Measurements from ENCODE around the gene GSTA4.
"Not testable (repeated sequence)": the region's sequence is repeated elsewhere in the genome, so short reads cannot be mapped to it uniquely, and the experiment has no call there.

GSTA4 gene

GRCh38 chr6:52969359-52969758, 25.7 kb downstream of the GSTA4 start:
- H3K4me3 ChIP-seq (ENCODE audit: low read length), result no peak overlapping the region
- H3K4me1 ChIP-seq (ENCODE audit: control insufficient read depth, insufficient read depth, low read length), result no peaks in the 10 kb centered on the region
- no peaks in the 10 kb centered on the region for H3K9me3 ChIP-seq (ENCODE audit: control insufficient read depth, low read length)
- no peaks in the 10 kb centered on the region for H3K27me3 ChIP-seq (replicated peaks; ENCODE audit: control insufficient read depth, insufficient read depth, low read length)
- no peak for DNase-seq (ENCODE audit: low read depth)
- H3K36me3 ChIP-seq (ENCODE audit: control insufficient read depth, insufficient read depth, low read length, severe bottlenecking), result no peaks in the 10 kb centered on the region
- no peak overlapping the region for H3K9ac ChIP-seq (ENCODE audit: low read length)

GRCh38 chr6:52966101-52966500, 29.0 kb downstream of the GSTA4 start:
- Histone ChIP-seq H3K27me3 (replicated peaks; ENCODE audit: control insufficient read depth, insufficient read depth, low read length) (no peaks in the 10 kb centered on the region), H3K4me1 (ENCODE audit: control insufficient read depth, insufficient read depth, low read length) (no peaks in the 10 kb centered on the region), H3K9me3 (ENCODE audit: control insufficient read depth, low read length) (no peaks in the 10 kb centered on the region), H3K9ac (ENCODE audit: low read length) (no peak overlapping the region), H3K4me3 (ENCODE audit: low read length) (no peak overlapping the region), H3K36me3 (ENCODE audit: control insufficient read depth, insufficient read depth, low read length, severe bottlenecking) (no peaks in the 10 kb centered on the region)
- no peak for DNase-seq (ENCODE audit: low read depth)

GRCh38 chr6:52965380-52965779, 29.7 kb downstream of the GSTA4 start:
- no peak overlapping the region for H3K4me3 ChIP-seq (ENCODE audit: low read length)
- H3K36me3 ChIP-seq (ENCODE audit: control insufficient read depth, insufficient read depth, low read length, severe bottlenecking), result no peaks in the 10 kb centered on the region
- no peaks in the 10 kb centered on the region for H3K4me1 ChIP-seq (ENCODE audit: control insufficient read depth, insufficient read depth, low read length)
- DNase-seq (ENCODE audit: low read depth), result no peak
- no peaks in the 10 kb centered on the region for H3K9me3 ChIP-seq (ENCODE audit: control insufficient read depth, low read length)
- H3K9ac ChIP-seq (ENCODE audit: low read length), result no peak overlapping the region
- H3K27me3 ChIP-seq (replicated peaks; ENCODE audit: control insufficient read depth, insufficient read depth, low read length), result no peaks in the 10 kb centered on the region

- H3K36me3 ChIP-seq (ENCODE audit: control insufficient read depth, insufficient read depth, low read length, severe bottlenecking), result no peaks in the 10 kb centered on the region
- H3K9me3 ChIP-seq (ENCODE audit: control insufficient read depth, low read length), result no peaks in the 10 kb centered on the region
- no peak for DNase-seq (ENCODE audit: low read depth)
- no peak overlapping the region for H3K4me3 ChIP-seq (ENCODE audit: low read length)
- no peak overlapping the region for H3K9ac ChIP-seq (ENCODE audit: low read length)
- H3K27me3 ChIP-seq (replicated peaks; ENCODE audit: control insufficient read depth, insufficient read depth, low read length), result no peaks in the 10 kb centered on the region
- H3K4me1 ChIP-seq (ENCODE audit: control insufficient read depth, insufficient read depth, low read length), result no peaks in the 10 kb centered on the region
These were observed 30.8 kb downstream of the GSTA4 start for GRCh38 chr6:52964318-52964717.

- Histone ChIP-seq H3K9me3 (ENCODE audit: control insufficient read depth, low read length) (no peaks in the 10 kb centered on the region), H3K9ac (ENCODE audit: low read length) (no peak overlapping the region), H3K36me3 (ENCODE audit: control insufficient read depth, insufficient read depth, low read length, severe bottlenecking) (no peaks in the 10 kb centered on the region), H3K4me1 (ENCODE audit: control insufficient read depth, insufficient read depth, low read length) (no peaks in the 10 kb centered on the region), H3K27me3 (replicated peaks; ENCODE audit: control insufficient read depth, insufficient read depth, low read length) (no peaks in the 10 kb centered on the region), H3K4me3 (ENCODE audit: low read length) (no peak overlapping the region)
- DNase-seq (ENCODE audit: low read depth), result no peak
These were observed 32.4 kb downstream of the GSTA4 start for GRCh38 chr6:52962701-52963100.

- not testable (repeated sequence) for H3K9ac ChIP-seq (ENCODE audit: low read length); H3K27me3 ChIP-seq (replicated peaks; ENCODE audit: control insufficient read depth, insufficient read depth, low read length); H3K36me3 ChIP-seq (ENCODE audit: control insufficient read depth, insufficient read depth, low read length, severe bottlenecking); H3K4me1 ChIP-seq (ENCODE audit: control insufficient read depth, insufficient read depth, low read length); H3K4me3 ChIP-seq (ENCODE audit: low read length); DNase-seq (ENCODE audit: low read depth); H3K9me3 ChIP-seq (ENCODE audit: control insufficient read depth, low read length)
These were observed 34.1 kb downstream of the GSTA4 start for GRCh38 chr6:52961022-52961421.

- not testable (repeated sequence) for H3K4me1 ChIP-seq (ENCODE audit: control insufficient read depth, insufficient read depth, low read length); H3K9me3 ChIP-seq (ENCODE audit: control insufficient read depth, low read length); H3K27me3 ChIP-seq (replicated peaks; ENCODE audit: control insufficient read depth, insufficient read depth, low read length); H3K4me3 ChIP-seq (ENCODE audit: low read length); H3K9ac ChIP-seq (ENCODE audit: low read length); DNase-seq (ENCODE audit: low read depth); H3K36me3 ChIP-seq (ENCODE audit: control insufficient read depth, insufficient read depth, low read length, severe bottlenecking)
These were observed 34.9 kb downstream of the GSTA4 start for GRCh38 chr6:52960211-52960610.

- Histone ChIP-seq H3K27me3 (replicated peaks; ENCODE audit: control insufficient read depth, insufficient read depth, low read length) (no peaks in the 10 kb centered on the region), H3K4me1 (ENCODE audit: control insufficient read depth, insufficient read depth, low read length) (no peaks in the 10 kb centered on the region), H3K9me3 (ENCODE audit: control insufficient read depth, low read length) (no peaks in the 10 kb centered on the region), H3K4me3 (ENCODE audit: low read length) (no peak overlapping the region), H3K9ac (ENCODE audit: low read length) (no peak overlapping the region), H3K36me3 (ENCODE audit: control insufficient read depth, insufficient read depth, low read length, severe bottlenecking) (no peaks in the 10 kb centered on the region)
- no peak for DNase-seq (ENCODE audit: low read depth)
These were observed 36.4 kb downstream of the GSTA4 start for GRCh38 chr6:52958546-52959255.

- H3K4me1 ChIP-seq (ENCODE audit: control insufficient read depth, insufficient read depth, low read length), result no peaks in the 10 kb centered on the region
- H3K9me3 ChIP-seq (ENCODE audit: control insufficient read depth, low read length), result no peaks in the 10 kb centered on the region
- H3K27me3 ChIP-seq (replicated peaks; ENCODE audit: control insufficient read depth, insufficient read depth, low read length), result no peaks in the 10 kb centered on the region
- H3K36me3 ChIP-seq (ENCODE audit: control insufficient read depth, insufficient read depth, low read length, severe bottlenecking), result no peaks in the 10 kb centered on the region
- H3K9ac ChIP-seq (ENCODE audit: low read length), result no peak overlapping the region
- no peak overlapping the region for H3K4me3 ChIP-seq (ENCODE audit: low read length)
- DNase-seq (ENCODE audit: low read depth), result no peak
These were observed 39.2 kb downstream of the GSTA4 start for GRCh38 chr6:52955871-52956270.

GRCh38 chr6:52953911-52954839, 40.9 kb downstream of the GSTA4 start:
- Histone ChIP-seq H3K9ac (ENCODE audit: low read length) (no peak overlapping the region), H3K36me3 (ENCODE audit: control insufficient read depth, insufficient read depth, low read length, severe bottlenecking) (no peaks in the 10 kb centered on the region), H3K27me3 (replicated peaks; ENCODE audit: control insufficient read depth, insufficient read depth, low read length) (no peaks in the 10 kb centered on the region), H3K4me1 (ENCODE audit: control insufficient read depth, insufficient read depth, low read length) (no peaks in the 10 kb centered on the region), H3K9me3 (ENCODE audit: control insufficient read depth, low read length) (no peaks in the 10 kb centered on the region), H3K4me3 (ENCODE audit: low read length) (no peak overlapping the region)
- DNase-seq (ENCODE audit: low read depth), result peak; percentile 12

GRCh38 chr6:52946306-52946705, 48.8 kb downstream of the GSTA4 start:
- Histone ChIP-seq H3K9me3 (ENCODE audit: control insufficient read depth, low read length) (no peaks in the 10 kb centered on the region), H3K27me3 (replicated peaks; ENCODE audit: control insufficient read depth, insufficient read depth, low read length) (peaks cover 8% of the 10 kb centered on the region), H3K9ac (ENCODE audit: low read length) (no peak overlapping the region), H3K4me1 (ENCODE audit: control insufficient read depth, insufficient read depth, low read length) (no peaks in the 10 kb centered on the region), H3K36me3 (ENCODE audit: control insufficient read depth, insufficient read depth, low read length, severe bottlenecking) (no peaks in the 10 kb centered on the region), H3K4me3 (ENCODE audit: low read length) (no peak overlapping the region)
- DNase-seq (ENCODE audit: low read depth), result no peak

All from adipocyte (in vitro differentiated cells).